HL-60 (cell line): ENCODE data around the gene AKR1E2.

ENCODE experiments used
- DNase-seq, 2 experiments: peaks; one replicate each; pipeline ENCODE4 v3.0.0-alpha.2; 2010 to 2020; ENCODE audit warnings: low read depth in 1 of 2, low spot score in 1 of 2
- H3K27ac ChIP-seq: fragments of 250-450 bp; sonication (Bioruptor Pico); replicated peaks from 2 replicates; pipeline ENCODE4 v1.5.1; 2020; ENCODE audit warnings: mild to moderate bottlenecking, moderate library complexity
- H3K27me3 ChIP-seq: fragments of 250-450 bp; sonication (Bioruptor Pico); 2 replicates; pipeline ENCODE4 v1.5.1; 2021; ENCODE audit warnings: mild to moderate bottlenecking, moderate library complexity; ENCODE audit not compliant: insufficient read depth, poor library complexity, severe bottlenecking
- H3K4me3 ChIP-seq: replicated peaks from 2 replicates; pipeline ENCODE4 v1.5.1; 2011; ENCODE audit warnings: mild to moderate bottlenecking, control low read depth, low read length; ENCODE audit not compliant: insufficient read depth
- CTCF ChIP-seq: IDR thresholded peaks from one replicate; pipeline ENCODE4 v1.5.1; 2011; ENCODE audit warnings: low read length, control low read depth, inconsistent platforms; ENCODE audit not compliant: insufficient read depth
- GABPA ChIP-seq: IDR thresholded peaks from 2 replicates; pipeline ENCODE4 v1.6.1; 2012; ENCODE audit warnings: low read depth
- POLR2AphosphoS5 ChIP-seq: IDR thresholded peaks from 2 replicates; pipeline ENCODE4 v1.6.1; 2012; ENCODE audit warnings: low read depth
- SPI1 ChIP-seq: IDR thresholded peaks from 2 replicates; pipeline ENCODE4 v1.6.1; 2012; ENCODE audit warnings: low read depth, mild to moderate bottlenecking, borderline replicate concordance
- TF ChIP-seq, protein P1 (sequence below): IDR thresholded peaks from 2 replicates; pipeline ENCODE4 v1.6.1; 2012; ENCODE audit warnings: low read depth; ENCODE audit not compliant: insufficient replicate concordance

AKR1E2 gene

DNA sequence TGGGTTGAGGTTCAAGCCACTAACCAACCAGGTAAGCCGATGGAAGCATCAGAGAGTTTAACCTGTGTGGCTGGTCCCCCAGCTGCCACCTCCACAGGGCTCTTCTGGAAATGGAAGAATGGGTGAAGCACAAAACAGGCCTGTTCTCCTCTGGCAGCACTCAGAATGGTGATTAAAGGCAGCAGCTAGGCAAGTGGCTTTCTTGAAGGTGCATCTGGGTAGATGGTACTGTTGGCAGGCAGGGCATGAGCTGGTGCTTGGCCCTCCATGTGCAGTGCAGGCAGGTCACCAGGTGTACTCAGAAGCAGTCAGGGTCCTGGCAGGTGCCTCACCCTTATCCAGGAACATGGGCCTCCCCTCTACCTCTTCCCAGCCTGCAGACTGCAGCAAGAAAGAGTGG is 11.5 kb downstream of the AKR1E2 start:
- H3K27ac ChIP-seq, result no peak overlapping the region
- no peak for TF ChIP-seq SPI1
- TF ChIP-seq, protein P1, sequence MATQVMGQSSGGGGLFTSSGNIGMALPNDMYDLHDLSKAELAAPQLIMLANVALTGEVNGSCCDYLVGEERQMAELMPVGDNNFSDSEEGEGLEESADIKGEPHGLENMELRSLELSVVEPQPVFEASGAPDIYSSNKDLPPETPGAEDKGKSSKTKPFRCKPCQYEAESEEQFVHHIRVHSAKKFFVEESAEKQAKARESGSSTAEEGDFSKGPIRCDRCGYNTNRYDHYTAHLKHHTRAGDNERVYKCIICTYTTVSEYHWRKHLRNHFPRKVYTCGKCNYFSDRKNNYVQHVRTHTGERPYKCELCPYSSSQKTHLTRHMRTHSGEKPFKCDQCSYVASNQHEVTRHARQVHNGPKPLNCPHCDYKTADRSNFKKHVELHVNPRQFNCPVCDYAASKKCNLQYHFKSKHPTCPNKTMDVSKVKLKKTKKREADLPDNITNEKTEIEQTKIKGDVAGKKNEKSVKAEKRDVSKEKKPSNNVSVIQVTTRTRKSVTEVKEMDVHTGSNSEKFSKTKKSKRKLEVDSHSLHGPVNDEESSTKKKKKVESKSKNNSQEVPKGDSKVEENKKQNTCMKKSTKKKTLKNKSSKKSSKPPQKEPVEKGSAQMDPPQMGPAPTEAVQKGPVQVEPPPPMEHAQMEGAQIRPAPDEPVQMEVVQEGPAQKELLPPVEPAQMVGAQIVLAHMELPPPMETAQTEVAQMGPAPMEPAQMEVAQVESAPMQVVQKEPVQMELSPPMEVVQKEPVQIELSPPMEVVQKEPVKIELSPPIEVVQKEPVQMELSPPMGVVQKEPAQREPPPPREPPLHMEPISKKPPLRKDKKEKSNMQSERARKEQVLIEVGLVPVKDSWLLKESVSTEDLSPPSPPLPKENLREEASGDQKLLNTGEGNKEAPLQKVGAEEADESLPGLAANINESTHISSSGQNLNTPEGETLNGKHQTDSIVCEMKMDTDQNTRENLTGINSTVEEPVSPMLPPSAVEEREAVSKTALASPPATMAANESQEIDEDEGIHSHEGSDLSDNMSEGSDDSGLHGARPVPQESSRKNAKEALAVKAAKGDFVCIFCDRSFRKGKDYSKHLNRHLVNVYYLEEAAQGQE, result no peak
- TF ChIP-seq CTCF, result no peak
- no peak for TF ChIP-seq GABPA
- TF ChIP-seq POLR2AphosphoS5, result no peak
- no peak overlapping the region for H3K4me3 ChIP-seq
- no peaks in the 10 kb centered on the region for H3K27me3 ChIP-seq
- DNase-seq, result no peak

- Histone ChIP-seq H3K27ac (no peak overlapping the region), H3K4me3 (no peak overlapping the region), H3K27me3 (no peaks in the 10 kb centered on the region)
- no peak for DNase-seq
- TF ChIP-seq CTCF, result no peak
- no peak for TF ChIP-seq POLR2AphosphoS5
- no peak for TF ChIP-seq GABPA
- TF ChIP-seq, protein P1, result no peak
- TF ChIP-seq SPI1, result no peak
These were observed 12.7 kb downstream of the AKR1E2 start for GRCh38 chr10:4838743-4839142.

- TF ChIP-seq GABPA (no peak), SPI1 (no peak), POLR2AphosphoS5 (no peak), CTCF (no peak)
- TF ChIP-seq, protein P1, result no peak
- no peak overlapping the region for H3K27ac ChIP-seq
- no peak for DNase-seq
- no peaks in the 10 kb centered on the region for H3K27me3 ChIP-seq
- H3K4me3 ChIP-seq, result no peak overlapping the region
These were observed 13.3 kb downstream of the AKR1E2 start for GRCh38 chr10:4839353-4839752.
